HG03378 (cell line): Measurements from ENCODE around the gene COPS8.

Experiments used
- ATAC-seq: cut with Tn5 transposase; IDR thresholded peaks from one replicate; pipeline ENCODE4 v1.9.1; 2021; ENCODE audit warnings: mild to moderate bottlenecking, moderate library complexity; ENCODE audit not compliant: unreplicated experiment

COPS8 gene

GRCh38 chr2:237064203-237065070 is 21.3 kb upstream of the COPS8 start:
- no peak for ATAC-seq

- no peak for ATAC-seq
Observed at GRCh38 chr2:237065071-237065377, 20.7 kb upstream of the COPS8 start.

GRCh38 chr2:237066396-237066795 is 19.3 kb upstream of the COPS8 start:
- ATAC-seq, result no peak

- ATAC-seq, result no peak
Observed at GRCh38 chr2:237068005-237068576, 17.6 kb upstream of the COPS8 start.

- no peak for ATAC-seq
Observed at GRCh38 chr2:237072067-237072931, 13.4 kb upstream of the COPS8 start.

- no peak for ATAC-seq
Observed at GRCh38 chr2:237073552-237073951, 12.1 kb upstream of the COPS8 start.

GRCh38 chr2:237074211-237074993 is 11.3 kb upstream of the COPS8 start:
- ATAC-seq, result no peak

- ATAC-seq, result no peak
Observed at GRCh38 chr2:237075749-237076599, 9.7 kb upstream of the COPS8 start.

- ATAC-seq, result no peak
Observed at GRCh38 chr2:237081596-237081995, 4.1 kb upstream of the COPS8 start.

GRCh38 chr2:237083026-237083425 is 2.7 kb upstream of the COPS8 start:
- no peak for ATAC-seq

GRCh38 chr2:237084444-237084843 is 1.2 kb upstream of the COPS8 start:
- ATAC-seq, result no peak

- no peak for ATAC-seq
Observed at GRCh38 chr2:237090906-237091305, 5.2 kb downstream of the COPS8 start.

- no peak for ATAC-seq
Observed at GRCh38 chr2:237091779-237092436, 6.2 kb downstream of the COPS8 start.

GRCh38 chr2:237092506-237092905 is 6.8 kb downstream of the COPS8 start:
- no peak for ATAC-seq

GRCh38 chr2:237092920-237093781 is 7.5 kb downstream of the COPS8 start:
- ATAC-seq, result no peak

GRCh38 chr2:237096201-237096600 is 10.5 kb downstream of the COPS8 start:
- no peak for ATAC-seq

GRCh38 chr2:237096911-237097310 is 11.2 kb downstream of the COPS8 start:
- ATAC-seq, result no peak

GRCh38 chr2:237097326-237097910 is 11.7 kb downstream of the COPS8 start:
- ATAC-seq, result no peak
